GM12864 (cell line): ENCODE results near the gene EYA3.

Experiments
- DNase-seq: peaks from one replicate; pipeline ENCODE4 v3.0.0-alpha.2; 2011; ENCODE audit warnings: low read depth
- H3K4me3 ChIP-seq: 2 replicates; pipeline ENCODE4 v1.5.1; 2011; ENCODE audit warnings: mild to moderate bottlenecking, low read depth, low read length, control low read depth
- CTCF ChIP-seq: IDR thresholded peaks from 2 replicates; pipeline ENCODE4 v1.5.1; 2011; ENCODE audit warnings: low read depth, mild to moderate bottlenecking, moderate library complexity, low read length, control low read depth, inconsistent platforms; ENCODE audit errors: missing control alignments

The EYA3 gene

GRCh38 chr1:28037946-28038345, 50.5 kb downstream of the EYA3 start:
- DNase-seq, result no peak
- no peak for TF ChIP-seq CTCF
- no peak overlapping the region for H3K4me3 ChIP-seq

- TF ChIP-seq CTCF, result no peak
- no peak for DNase-seq
- H3K4me3 ChIP-seq, result no peak overlapping the region
These were observed 51.2 kb downstream of the EYA3 start for GRCh38 chr1:28037206-28037605.

- DNase-seq, result no peak
- H3K4me3 ChIP-seq, result no peak overlapping the region
- TF ChIP-seq CTCF, result peak; percentile 30
These were observed 52.0 kb downstream of the EYA3 start for GRCh38 chr1:28036431-28036830.

- no peak overlapping the region for H3K4me3 ChIP-seq
- no peak for TF ChIP-seq CTCF
- no peak for DNase-seq
These were observed 53.0 kb downstream of the EYA3 start for GRCh38 chr1:28035420-28035819.

- no peak overlapping the region for H3K4me3 ChIP-seq
- TF ChIP-seq CTCF, result no peak
- no peak for DNase-seq
These were observed 56.1 kb downstream of the EYA3 start for GRCh38 chr1:28032281-28032680.

GRCh38 chr1:28031173-28031572, 57.2 kb downstream of the EYA3 start:
- no peak for TF ChIP-seq CTCF
- no peak overlapping the region for H3K4me3 ChIP-seq
- no peak for DNase-seq

- no peak for TF ChIP-seq CTCF
- H3K4me3 ChIP-seq, result no peak overlapping the region
- no peak for DNase-seq
These were observed 59.3 kb downstream of the EYA3 start for GRCh38 chr1:28028873-28029654.
